Gastroesophageal sphincter (tissue), 4 donors: ENCODE measurements around the gene PTPRK. TPM values are rescaled to one million over a fixed set of nuclear protein-coding genes. Genes with fewer than 3 reads are reported as not detected.

Source experiments
- ATAC-seq: fragments of 150-250 bp; one replicate; pipeline ENCODE4 v1.9.1; 2016; ENCODE audit warnings: mild to moderate bottlenecking, moderate library complexity
- H3K27ac ChIP-seq, 4 donors: fragments of 200-600 bp; sonication (generic) in 3 of 4; 1 replicate in 3 of 4; 2 replicates in 1 of 4; pipeline ENCODE4 v1.5.1; 2016 to 2019
- H3K27me3 ChIP-seq: fragments of 200-600 bp; sonication (generic); one replicate; pipeline ENCODE4 v1.5.1; 2019
- H3K36me3 ChIP-seq, 2 donors: fragments of 200-600 bp; sonication (generic); one replicate each; pipeline ENCODE4 v1.5.1; 2019; ENCODE audit warnings: control low read depth in 1 of 2
- H3K4me1 ChIP-seq, 3 donors: fragments of 200-600 bp; sonication (generic); 1 replicate in 2 of 3; 2 replicates in 1 of 3; pipeline ENCODE4 v1.5.1; 2016 to 2019; ENCODE audit warnings: control low read depth in 2 of 3
- H3K4me3 ChIP-seq, 2 donors: fragments of 200-600 bp; sonication (generic); one replicate each; pipeline ENCODE4 v1.5.1; 2019; ENCODE audit warnings: mild to moderate bottlenecking in 1 of 2, moderate library complexity in 1 of 2
- H3K9me3 ChIP-seq, 3 donors: fragments of 200-600 bp; sonication (generic); one replicate each; pipeline ENCODE4 v1.5.1; 2017 to 2019; ENCODE audit warnings: control low read depth in 2 of 3
- EP300 ChIP-seq: sonication (generic); formaldehyde crosslinking; IDR thresholded peaks from one replicate; pipeline ENCODE4 v1.6.1; 2017; ENCODE audit warnings: antibody characterized with exemption, mild to moderate bottlenecking
- POLR2A ChIP-seq, 2 donors: fragments of 450-650 bp; IDR thresholded peaks; one replicate each; pipeline ENCODE4 v1.6.1; 2017; ENCODE audit warnings: antibody characterized with exemption in 2 of 2, mild to moderate bottlenecking in 2 of 2, moderate library complexity in 1 of 2
- POLR2AphosphoS5 ChIP-seq: sonication (generic); formaldehyde crosslinking; IDR thresholded peaks from one replicate; pipeline ENCODE4 v1.6.1; 2017; ENCODE audit warnings: antibody characterized with exemption
- WGBS, 2 donors: methylation state at CpG; one replicate each; pipeline ENCODE4 v1.1.5; 2018; ENCODE audit warnings: low coverage in 1 of 2; 5-methylcytosine and 5-hydroxymethylcytosine counted together
- total RNA-seq, 4 donors: library from RNA; depleted of rRNA; stranded (reverse); fragments of >200 nt; gene quantifications; one replicate each; pipeline ENCODE4 v1.1.0, GENCODE V29; 2016
- TF ChIP-seq, protein P1 (sequence below), 4 experiments: fragments of 200-600 bp in 2 of 4; fragments of 450-650 bp in 2 of 4; sonication (generic) in 1 of 4; IDR thresholded peaks; one replicate each; pipeline ENCODE4 v1.5.1; 2017 to 2019; ENCODE audit warnings: antibody characterized with exemption in 4 of 4, mild to moderate bottlenecking in 2 of 4, moderate library complexity in 2 of 4

PTPRK gene
- total RNA-seq, 4 donors from 2014 or later = 42.0 to 47.6 (median 45.8) TPM

DNA sequence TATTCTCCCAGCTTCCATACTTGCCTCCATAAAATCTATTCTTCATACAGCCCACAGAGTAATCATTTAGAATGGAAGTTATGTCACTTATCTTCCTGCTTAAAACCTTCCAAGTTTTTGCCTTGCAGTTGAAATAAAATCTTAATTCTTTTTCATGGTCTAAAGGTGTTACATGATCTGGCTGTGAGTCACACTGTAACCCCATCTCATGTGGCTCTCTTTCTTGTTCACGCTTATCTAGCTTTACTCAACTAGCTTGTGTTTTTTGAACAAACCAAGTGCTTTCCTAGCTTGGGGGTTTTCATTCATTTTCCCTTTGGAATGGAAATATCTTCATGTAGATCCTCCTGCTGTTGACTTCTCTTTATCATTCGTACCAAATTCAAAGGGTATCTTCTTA lies 596.0 kb downstream of the PTPRK start:
- Histone ChIP-seq H3K36me3 (no peaks in the 10 kb centered on the region), H3K27ac (no peak overlapping the region), H3K4me1 (no peaks in the 10 kb centered on the region), H3K9me3 (peaks cover 0 to 19% (median 0%) of the 10 kb centered on the region in 3 donors), H3K27me3 (no peaks in the 10 kb centered on the region), H3K4me3 (no peak overlapping the region)
- ATAC-seq = no peak
- 77 to 100% methylated on average over 1 to 2 of the region's 2 CpGs for WGBS, 2 donors
- TF ChIP-seq POLR2AphosphoS5 = no peak
- TF ChIP-seq POLR2A (IDR thresholded peaks at IDR 0.05) = no peak

DNA sequence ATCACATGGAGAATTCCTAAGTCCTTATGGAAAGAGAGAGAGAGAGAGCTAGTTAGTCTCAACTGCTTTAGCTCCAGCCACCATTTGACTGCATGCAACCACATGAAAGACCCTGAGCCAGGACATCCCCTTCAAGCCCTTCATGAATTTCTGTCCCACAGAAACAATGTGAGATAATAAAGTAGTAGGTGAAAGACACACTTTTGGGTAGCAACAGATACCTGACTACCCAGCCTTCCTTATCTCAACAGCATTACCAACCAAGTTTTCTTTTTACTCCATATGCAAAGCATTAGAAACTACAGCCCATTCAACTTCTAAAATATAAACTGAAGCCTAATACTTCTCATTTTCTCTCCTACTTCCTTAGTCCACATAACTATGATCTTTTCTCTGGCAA lies 596.4 kb downstream of the PTPRK start:
- Histone ChIP-seq H3K36me3 (no peaks in the 10 kb centered on the region), H3K4me3 (no peak overlapping the region), H3K9me3 (peaks cover 0 to 19% (median 0%) of the 10 kb centered on the region in 3 donors), H3K4me1 (no peaks in the 10 kb centered on the region), H3K27ac (no peak overlapping the region), H3K27me3 (no peaks in the 10 kb centered on the region)
- ATAC-seq = no peak
- TF ChIP-seq POLR2AphosphoS5 = no peak
- TF ChIP-seq POLR2A (IDR thresholded peaks at IDR 0.05) = no peak

DNA sequence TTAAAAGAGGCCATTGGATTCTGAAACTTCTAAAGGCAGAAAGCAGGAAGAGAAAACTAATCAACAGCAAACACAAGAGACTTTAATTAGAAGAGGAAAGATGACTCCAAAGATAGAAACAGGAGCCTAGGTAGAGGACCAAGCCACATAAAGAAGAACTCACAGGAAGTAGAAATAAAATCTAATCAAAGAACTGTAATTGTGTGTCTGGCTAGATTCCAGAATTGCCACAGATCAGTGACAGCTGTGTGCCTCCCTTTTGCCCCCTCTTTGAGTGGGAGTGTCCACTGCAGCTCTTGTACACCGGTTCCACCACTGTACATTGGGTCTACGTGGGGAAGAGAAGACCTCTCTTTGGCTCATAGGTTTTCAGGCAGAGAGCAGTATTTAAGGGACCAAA lies 597.3 kb downstream of the PTPRK start:
- no peak for ATAC-seq
- TF ChIP-seq EP300 = no peak
- no peak for TF ChIP-seq POLR2A (IDR thresholded peaks at IDR 0.05)
- TF ChIP-seq, protein P1, sequence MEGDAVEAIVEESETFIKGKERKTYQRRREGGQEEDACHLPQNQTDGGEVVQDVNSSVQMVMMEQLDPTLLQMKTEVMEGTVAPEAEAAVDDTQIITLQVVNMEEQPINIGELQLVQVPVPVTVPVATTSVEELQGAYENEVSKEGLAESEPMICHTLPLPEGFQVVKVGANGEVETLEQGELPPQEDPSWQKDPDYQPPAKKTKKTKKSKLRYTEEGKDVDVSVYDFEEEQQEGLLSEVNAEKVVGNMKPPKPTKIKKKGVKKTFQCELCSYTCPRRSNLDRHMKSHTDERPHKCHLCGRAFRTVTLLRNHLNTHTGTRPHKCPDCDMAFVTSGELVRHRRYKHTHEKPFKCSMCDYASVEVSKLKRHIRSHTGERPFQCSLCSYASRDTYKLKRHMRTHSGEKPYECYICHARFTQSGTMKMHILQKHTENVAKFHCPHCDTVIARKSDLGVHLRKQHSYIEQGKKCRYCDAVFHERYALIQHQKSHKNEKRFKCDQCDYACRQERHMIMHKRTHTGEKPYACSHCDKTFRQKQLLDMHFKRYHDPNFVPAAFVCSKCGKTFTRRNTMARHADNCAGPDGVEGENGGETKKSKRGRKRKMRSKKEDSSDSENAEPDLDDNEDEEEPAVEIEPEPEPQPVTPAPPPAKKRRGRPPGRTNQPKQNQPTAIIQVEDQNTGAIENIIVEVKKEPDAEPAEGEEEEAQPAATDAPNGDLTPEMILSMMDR (IDR thresholded peaks at IDR 0.05) = no peak
- TF ChIP-seq POLR2AphosphoS5 = no peak
- Histone ChIP-seq H3K27me3 (no peaks in the 10 kb centered on the region), H3K9me3 (peaks cover 0 to 13% (median 0%) of the 10 kb centered on the region in 3 donors), H3K4me1 (no peaks in the 10 kb centered on the region), H3K4me3 (no peak overlapping the region), H3K36me3 (no peaks in the 10 kb centered on the region), H3K27ac (no peak overlapping the region)
- 88% methylated on average over 2 of the region's 2 CpGs; no CpG with 5 or more reads in 1 of the 2 donors for WGBS, 2 donors

DNA sequence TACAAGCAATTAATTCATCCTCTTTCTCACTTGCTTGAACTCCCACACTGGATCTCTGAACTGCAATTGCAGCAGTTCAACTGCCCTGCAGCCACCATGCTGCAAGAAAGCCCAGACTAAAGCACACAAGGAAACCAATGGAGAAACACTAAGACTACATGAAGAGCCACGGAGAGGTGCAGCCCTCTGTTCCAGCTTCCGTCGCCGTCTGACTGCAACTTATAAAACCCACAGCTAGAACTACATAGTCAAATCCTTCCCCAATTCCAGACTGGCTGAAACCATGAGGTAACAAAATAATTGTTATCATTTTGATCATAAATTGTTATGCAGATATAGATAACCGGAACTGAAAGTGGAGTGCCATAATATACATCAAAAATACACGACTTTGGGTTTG lies 598.4 kb downstream of the PTPRK start:
- no peaks in the 10 kb centered on the region for H3K36me3 ChIP-seq
- ATAC-seq = no peak
- no peak overlapping the region for H3K27ac ChIP-seq
- no peaks in the 10 kb centered on the region for H3K4me1 ChIP-seq
- peaks cover 0 to 13% (median 0%) of the 10 kb centered on the region in 3 donors for H3K9me3 ChIP-seq
- no peak overlapping the region for H3K4me3 ChIP-seq
- no peaks in the 10 kb centered on the region for H3K27me3 ChIP-seq
- 78 to 94% methylated on average over 4 to 6 of the region's 6 CpGs for WGBS, 2 donors
- TF ChIP-seq EP300 = no peak

DNA sequence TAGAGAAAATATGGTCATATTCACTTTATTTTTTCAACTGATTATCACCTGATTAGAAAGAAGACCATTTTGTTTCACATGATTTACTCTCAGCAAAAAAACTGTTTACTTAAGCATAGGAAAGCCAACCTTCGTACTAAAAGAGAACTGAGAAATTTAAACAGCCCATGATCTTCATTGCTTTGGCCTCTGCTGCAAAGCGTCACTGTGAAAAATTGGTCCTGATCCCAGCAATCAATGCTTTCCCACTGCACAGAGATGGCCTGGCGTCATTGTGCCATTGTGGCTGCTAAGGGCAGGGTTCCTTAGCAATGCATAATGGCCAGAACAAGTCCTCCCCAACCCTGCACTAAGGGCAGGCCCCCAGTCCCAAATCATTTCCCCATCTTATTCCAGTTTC lies 599.6 kb downstream of the PTPRK start:
- Histone ChIP-seq H3K4me3 (no peak overlapping the region), H3K27me3 (no peaks in the 10 kb centered on the region), H3K4me1 (no peaks in the 10 kb centered on the region), H3K36me3 (no peaks in the 10 kb centered on the region), H3K27ac (no peak overlapping the region), H3K9me3 (peaks cover 0 to 2% (median 0%) of the 10 kb centered on the region in 3 donors)
- TF ChIP-seq POLR2A (IDR thresholded peaks at IDR 0.05) (no peak), POLR2AphosphoS5 (no peak), EP300 (no peak)
- TF ChIP-seq, protein P1 (IDR thresholded peaks at IDR 0.05) = no peak
- no peak for ATAC-seq
- WGBS, 2 donors = 53 to 64% methylated on average over 3 of the region's 3 CpGs
